ENCODE data around the gene CEACAM7.
"Not testable (repeated sequence)": the region's sequence is repeated elsewhere in the genome, so short reads cannot be mapped to it uniquely, and the experiment has no call there.

CEACAM7 gene

DNA sequence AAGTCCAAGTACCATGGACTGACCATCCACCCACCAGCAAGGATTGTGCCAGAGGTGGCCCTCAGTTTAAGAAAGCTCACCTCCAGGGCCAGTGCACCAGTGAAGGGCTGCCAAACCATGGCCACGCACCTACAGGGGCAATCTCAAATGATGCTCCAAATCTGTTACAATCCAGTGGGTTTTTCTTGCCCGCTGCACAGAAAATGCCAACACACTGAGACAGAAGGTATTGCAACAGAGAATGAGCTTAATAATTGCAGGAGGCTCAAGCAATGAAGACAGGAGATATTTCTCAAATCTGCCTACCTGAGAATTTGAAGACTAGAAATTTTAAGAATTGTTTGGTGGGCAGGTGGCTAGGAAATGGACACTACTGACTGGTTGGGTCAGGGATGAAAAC lies 22.0 kb downstream of the CEACAM7 start:
- Histone ChIP-seq H3K9me2 (ENCODE audit: low read depth, low read length) (no peaks in the 10 kb centered on the region), H3K9ac (ENCODE audit: low read length) (no peak overlapping the region), H4K20me1 (ENCODE audit: insufficient read depth, low read length) (no peaks in the 10 kb centered on the region), H3K4me2 (ENCODE audit: low read length) (no peak overlapping the region), H3K79me2 (ENCODE audit: insufficient read depth, low read length) (no peaks in the 10 kb centered on the region), H3K4me3 (ENCODE audit: low read depth, low read length, poor library complexity, severe bottlenecking) (no peak overlapping the region), H3K36me3 (ENCODE audit: insufficient read depth, low read length) (no peaks in the 10 kb centered on the region), H3K27ac (ENCODE audit: low read depth, low read length, poor library complexity, severe bottlenecking) (no peak overlapping the region), H3K9me3 (ENCODE audit: low read length) (peaks cover 12% of the 10 kb centered on the region; the same call in 1 of the 2 replicates), H3K27me3 (ENCODE audit: insufficient read depth, low read length) (no peaks in the 10 kb centered on the region), H2AFZ (ENCODE audit: low read length) (no peak overlapping the region), H3F3A (ENCODE audit: insufficient read depth, low read length) (no peaks in the 10 kb centered on the region), H3K4me1 (ENCODE audit: insufficient read depth, low read length, severe bottlenecking) (no peaks in the 10 kb centered on the region)
- TF ChIP-seq, protein P1, sequence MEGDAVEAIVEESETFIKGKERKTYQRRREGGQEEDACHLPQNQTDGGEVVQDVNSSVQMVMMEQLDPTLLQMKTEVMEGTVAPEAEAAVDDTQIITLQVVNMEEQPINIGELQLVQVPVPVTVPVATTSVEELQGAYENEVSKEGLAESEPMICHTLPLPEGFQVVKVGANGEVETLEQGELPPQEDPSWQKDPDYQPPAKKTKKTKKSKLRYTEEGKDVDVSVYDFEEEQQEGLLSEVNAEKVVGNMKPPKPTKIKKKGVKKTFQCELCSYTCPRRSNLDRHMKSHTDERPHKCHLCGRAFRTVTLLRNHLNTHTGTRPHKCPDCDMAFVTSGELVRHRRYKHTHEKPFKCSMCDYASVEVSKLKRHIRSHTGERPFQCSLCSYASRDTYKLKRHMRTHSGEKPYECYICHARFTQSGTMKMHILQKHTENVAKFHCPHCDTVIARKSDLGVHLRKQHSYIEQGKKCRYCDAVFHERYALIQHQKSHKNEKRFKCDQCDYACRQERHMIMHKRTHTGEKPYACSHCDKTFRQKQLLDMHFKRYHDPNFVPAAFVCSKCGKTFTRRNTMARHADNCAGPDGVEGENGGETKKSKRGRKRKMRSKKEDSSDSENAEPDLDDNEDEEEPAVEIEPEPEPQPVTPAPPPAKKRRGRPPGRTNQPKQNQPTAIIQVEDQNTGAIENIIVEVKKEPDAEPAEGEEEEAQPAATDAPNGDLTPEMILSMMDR (IDR thresholded peaks at IDR 0.05; ENCODE audit: low read length): no peak
- TF ChIP-seq EZH2 (IDR thresholded peaks at IDR 0.05; ENCODE audit: borderline replicate concordance, low read length): no peak

DNA sequence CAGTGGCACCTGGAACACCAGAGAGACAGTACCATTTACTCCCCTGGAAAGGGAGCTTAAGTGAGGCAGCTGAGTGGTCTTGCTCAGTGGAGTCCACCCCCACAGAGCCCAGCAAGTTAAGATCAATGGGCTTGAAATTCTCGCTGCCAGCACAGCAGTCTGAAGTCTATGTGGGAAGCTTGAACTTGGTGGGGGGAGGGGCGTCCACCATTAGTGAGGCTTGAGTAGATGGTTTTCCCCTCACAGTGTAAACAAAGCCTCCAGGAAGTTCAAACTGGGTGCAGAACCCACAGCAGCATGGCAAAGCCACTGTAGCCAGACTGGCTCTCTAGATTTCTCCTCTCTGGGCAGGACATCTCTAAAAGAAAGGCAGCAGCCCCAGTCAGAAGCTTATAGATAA lies 30.9 kb downstream of the CEACAM7 start:
- H3K27ac ChIP-seq (ENCODE audit: low read depth, low read length, poor library complexity, severe bottlenecking): no peak overlapping the region
- no peaks in the 10 kb centered on the region for H3K9me2 ChIP-seq (ENCODE audit: low read depth, low read length)
- H3K36me3 ChIP-seq (ENCODE audit: insufficient read depth, low read length): no peaks in the 10 kb centered on the region
- H3K9me3 ChIP-seq (ENCODE audit: low read length): no peaks in the 10 kb centered on the region
- no peaks in the 10 kb centered on the region for H3K79me2 ChIP-seq (ENCODE audit: insufficient read depth, low read length)
- no peak overlapping the region for H2AFZ ChIP-seq (ENCODE audit: low read length)
- no peak overlapping the region for H3K4me2 ChIP-seq (ENCODE audit: low read length)
- no peaks in the 10 kb centered on the region for H4K20me1 ChIP-seq (ENCODE audit: insufficient read depth, low read length)
- no peak overlapping the region for H3K9ac ChIP-seq (ENCODE audit: low read length)
- no peak overlapping the region for H3K4me3 ChIP-seq (ENCODE audit: low read depth, low read length, poor library complexity, severe bottlenecking)
- no peaks in the 10 kb centered on the region for H3K27me3 ChIP-seq (ENCODE audit: insufficient read depth, low read length)
- H3K4me1 ChIP-seq (ENCODE audit: insufficient read depth, low read length, severe bottlenecking): no peaks in the 10 kb centered on the region
- no peaks in the 10 kb centered on the region for H3F3A ChIP-seq (ENCODE audit: insufficient read depth, low read length)
- no peak for TF ChIP-seq EZH2 (IDR thresholded peaks at IDR 0.05; ENCODE audit: borderline replicate concordance, low read length)
- TF ChIP-seq, protein P1 (IDR thresholded peaks at IDR 0.05; ENCODE audit: low read length): no peak

DNA sequence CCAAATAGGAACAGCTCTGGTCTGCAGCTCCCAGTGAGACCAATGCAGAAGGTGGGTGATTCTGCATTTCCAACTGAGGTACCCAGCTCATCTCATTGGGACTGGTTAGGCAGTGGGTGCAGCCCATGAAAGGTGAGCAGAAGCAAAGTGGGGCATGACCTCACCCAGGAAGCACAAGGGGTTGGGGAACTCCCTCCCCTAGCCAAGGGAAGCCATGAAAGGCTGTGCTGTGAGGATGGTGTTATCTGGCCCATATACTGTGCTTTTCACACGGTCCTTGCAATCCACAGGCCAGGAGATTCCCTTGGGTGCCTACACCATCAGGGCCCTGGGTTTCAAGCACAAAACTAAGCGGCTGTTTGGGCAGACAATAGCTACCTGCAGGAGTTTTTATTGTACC lies 31.3 kb downstream of the CEACAM7 start:
- H3K36me3 ChIP-seq (ENCODE audit: insufficient read depth, low read length); H3K9ac ChIP-seq (ENCODE audit: low read length); H3K4me1 ChIP-seq (ENCODE audit: insufficient read depth, low read length, severe bottlenecking); H3K4me3 ChIP-seq (ENCODE audit: low read depth, low read length, poor library complexity, severe bottlenecking); H3F3A ChIP-seq (ENCODE audit: insufficient read depth, low read length); H2AFZ ChIP-seq (ENCODE audit: low read length); H3K9me3 ChIP-seq (ENCODE audit: low read length); H3K27ac ChIP-seq (ENCODE audit: low read depth, low read length, poor library complexity, severe bottlenecking); H3K4me2 ChIP-seq (ENCODE audit: low read length); H3K79me2 ChIP-seq (ENCODE audit: insufficient read depth, low read length); H3K27me3 ChIP-seq (ENCODE audit: insufficient read depth, low read length); H3K9me2 ChIP-seq (ENCODE audit: low read depth, low read length); H4K20me1 ChIP-seq (ENCODE audit: insufficient read depth, low read length): not testable (repeated sequence)

- Histone ChIP-seq H3K4me1 (ENCODE audit: insufficient read depth, low read length, severe bottlenecking) (no peaks in the 10 kb centered on the region), H3K27me3 (ENCODE audit: insufficient read depth, low read length) (no peaks in the 10 kb centered on the region), H3K9me3 (ENCODE audit: low read length) (no peaks in the 10 kb centered on the region), H3K9ac (ENCODE audit: low read length) (no peak overlapping the region), H3F3A (ENCODE audit: insufficient read depth, low read length) (no peaks in the 10 kb centered on the region), H3K4me2 (ENCODE audit: low read length) (no peak overlapping the region), H3K9me2 (ENCODE audit: low read depth, low read length) (no peaks in the 10 kb centered on the region), H3K27ac (ENCODE audit: low read depth, low read length, poor library complexity, severe bottlenecking) (no peak overlapping the region), H3K36me3 (ENCODE audit: insufficient read depth, low read length) (no peaks in the 10 kb centered on the region), H2AFZ (ENCODE audit: low read length) (no peak overlapping the region), H3K4me3 (ENCODE audit: low read depth, low read length, poor library complexity, severe bottlenecking) (no peak overlapping the region), H4K20me1 (ENCODE audit: insufficient read depth, low read length) (no peaks in the 10 kb centered on the region), H3K79me2 (ENCODE audit: insufficient read depth, low read length) (no peaks in the 10 kb centered on the region)
- no peak for TF ChIP-seq EZH2 (IDR thresholded peaks at IDR 0.05; ENCODE audit: borderline replicate concordance, low read length)
- TF ChIP-seq, protein P1 (IDR thresholded peaks at IDR 0.05; ENCODE audit: low read length): no peak
These were observed 35.8 kb downstream of the CEACAM7 start for GRCh38 chr19:41652250-41652649.

Data from OCI-LY1 (cell line).